ENCODE results near the gene BRPF1. TPM values are rescaled to one million over a fixed set of nuclear protein-coding genes. Genes with fewer than 3 reads are reported as not detected.

Gene BRPF1
- total and polyA plus RNA-seq, 8 donors: 5.8 to 10.8 (median 8.4) TPM

DNA sequence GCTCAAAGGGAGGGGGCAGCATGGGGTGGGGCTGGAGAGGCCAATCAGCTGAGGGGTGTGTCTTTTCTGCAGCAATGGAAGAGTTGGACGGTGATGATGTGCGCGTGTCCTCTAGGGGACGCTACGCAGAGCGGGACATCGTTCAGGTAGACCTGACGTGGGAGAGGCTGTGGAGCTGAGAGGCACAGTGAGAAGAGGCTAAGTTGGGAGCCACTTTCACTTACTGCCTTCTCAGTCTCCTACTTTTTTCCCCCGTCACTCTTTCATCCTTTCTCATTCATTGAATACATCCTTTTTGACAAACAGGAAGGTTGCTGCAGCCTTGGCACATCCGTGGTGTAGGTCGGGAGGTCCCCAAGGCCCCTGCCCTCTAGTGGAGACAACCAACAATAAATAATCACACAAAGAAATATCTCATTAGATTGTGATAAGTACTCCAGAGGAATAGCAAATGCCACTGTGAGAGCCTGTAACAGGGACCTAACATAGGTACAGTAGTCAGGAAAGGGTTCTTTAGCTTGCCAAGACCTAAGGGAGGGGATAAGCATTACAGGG is 4.4 kb upstream of the BRPF1 start:
- Histone ChIP-seq H3K36me3 (no peaks in the 10 kb centered on the region), H3K27ac (no peak overlapping the region), H3K27me3 (no peaks in the 10 kb centered on the region), H3K4me3 (no peak overlapping the region), H3K4me1 (peaks cover 0 to 6% (median 0%) of the 10 kb centered on the region in 3 donors), H3K9me3 (no peaks in the 10 kb centered on the region)
- DNase-seq (no peak), ATAC-seq (no peak), FAIRE-seq (no peak)
- intact Hi-C loops (cut with DNase I): no loop called here
- TF ChIP-seq, protein P1, sequence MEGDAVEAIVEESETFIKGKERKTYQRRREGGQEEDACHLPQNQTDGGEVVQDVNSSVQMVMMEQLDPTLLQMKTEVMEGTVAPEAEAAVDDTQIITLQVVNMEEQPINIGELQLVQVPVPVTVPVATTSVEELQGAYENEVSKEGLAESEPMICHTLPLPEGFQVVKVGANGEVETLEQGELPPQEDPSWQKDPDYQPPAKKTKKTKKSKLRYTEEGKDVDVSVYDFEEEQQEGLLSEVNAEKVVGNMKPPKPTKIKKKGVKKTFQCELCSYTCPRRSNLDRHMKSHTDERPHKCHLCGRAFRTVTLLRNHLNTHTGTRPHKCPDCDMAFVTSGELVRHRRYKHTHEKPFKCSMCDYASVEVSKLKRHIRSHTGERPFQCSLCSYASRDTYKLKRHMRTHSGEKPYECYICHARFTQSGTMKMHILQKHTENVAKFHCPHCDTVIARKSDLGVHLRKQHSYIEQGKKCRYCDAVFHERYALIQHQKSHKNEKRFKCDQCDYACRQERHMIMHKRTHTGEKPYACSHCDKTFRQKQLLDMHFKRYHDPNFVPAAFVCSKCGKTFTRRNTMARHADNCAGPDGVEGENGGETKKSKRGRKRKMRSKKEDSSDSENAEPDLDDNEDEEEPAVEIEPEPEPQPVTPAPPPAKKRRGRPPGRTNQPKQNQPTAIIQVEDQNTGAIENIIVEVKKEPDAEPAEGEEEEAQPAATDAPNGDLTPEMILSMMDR (IDR thresholded peaks at IDR 0.05): peak in 1 of 4 donors; percentile 10
- 8 to 12% methylated on average over 11 of the region's 11 CpGs for WGBS, 2 donors

DNA sequence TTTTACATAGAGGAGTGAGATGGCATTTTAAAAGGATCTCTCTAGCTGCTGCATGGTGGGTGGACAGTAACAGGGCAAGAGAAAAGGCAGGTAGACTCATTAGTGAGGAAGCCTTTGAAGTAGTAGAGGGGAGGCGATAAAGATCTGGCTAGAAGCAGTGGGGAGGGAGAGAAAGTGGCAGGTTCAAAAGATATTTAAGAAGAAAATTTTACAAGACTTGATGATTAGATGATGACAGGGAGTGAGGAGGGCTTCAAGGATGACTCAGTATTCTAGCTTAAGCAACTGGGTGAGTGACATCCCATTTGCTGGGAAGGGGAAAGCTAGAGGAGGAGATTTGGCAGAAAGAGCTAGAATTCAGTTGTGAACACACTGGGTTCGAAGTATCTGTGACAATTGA is 3.8 kb upstream of the BRPF1 start:
- DNase-seq: no peak
- Histone ChIP-seq H3K4me1 (peaks cover 0 to 8% (median 6%) of the 10 kb centered on the region in 3 donors), H3K4me3 (no peak overlapping the region), H3K36me3 (no peaks in the 10 kb centered on the region), H3K27ac (no peak overlapping the region), H3K9me3 (no peaks in the 10 kb centered on the region), H3K27me3 (no peaks in the 10 kb centered on the region)
- intact Hi-C loops (cut with DNase I): no loop called here
- ATAC-seq: no peak
- WGBS, 2 donors: 77 to 91% methylated on average over 2 of the region's 2 CpGs
- TF ChIP-seq, protein P1 (IDR thresholded peaks at IDR 0.05): no peak
- no peak for FAIRE-seq

DNA sequence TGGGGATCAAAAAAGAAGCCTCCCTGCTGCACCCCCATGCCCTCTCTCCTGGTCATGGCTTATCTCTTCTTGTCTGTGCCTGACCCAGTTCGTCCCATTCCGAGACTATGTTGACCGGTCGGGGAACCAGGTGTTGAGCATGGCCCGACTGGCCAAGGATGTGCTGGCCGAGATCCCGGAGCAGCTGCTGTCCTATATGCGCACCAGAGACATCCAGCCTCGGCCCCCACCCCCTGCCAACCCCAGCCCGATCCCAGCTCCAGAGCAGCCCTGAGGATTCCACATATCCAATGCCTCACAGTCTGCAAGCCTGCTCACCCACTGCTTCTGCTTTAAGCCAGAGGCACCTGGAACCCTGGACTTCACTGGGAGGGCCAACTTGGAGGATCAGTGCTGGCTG is 2.1 kb upstream of the BRPF1 start:
- no peak for FAIRE-seq

DNA sequence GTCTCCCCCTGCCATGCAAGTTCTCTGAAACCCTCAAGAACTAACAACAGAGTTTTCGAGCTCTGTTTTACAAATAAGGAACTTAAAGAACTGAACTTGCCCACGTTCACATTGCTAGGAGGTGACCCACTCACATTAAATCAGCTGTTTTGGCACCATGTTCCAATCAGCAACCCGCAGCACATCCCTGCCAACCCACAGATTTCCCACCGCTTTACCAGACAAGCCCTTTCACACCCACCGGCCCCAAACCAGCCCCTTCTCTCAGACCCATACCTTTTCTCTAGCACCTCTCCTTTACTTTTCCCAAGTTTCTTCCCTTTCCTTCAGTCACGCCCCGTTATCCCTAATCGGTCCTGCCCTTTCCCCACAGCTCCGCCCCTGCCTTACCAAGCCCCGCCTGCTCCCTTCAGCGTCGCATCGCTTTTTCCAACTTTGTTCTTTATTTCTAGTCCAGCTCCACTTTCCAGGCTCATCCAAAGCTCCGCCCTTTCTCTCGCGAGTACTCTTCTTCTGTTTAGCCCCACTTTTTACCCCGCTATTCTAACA is 804 bp upstream of the BRPF1 start:
- no peak for FAIRE-seq
- Histone ChIP-seq H3K27me3 (no peaks in the 10 kb centered on the region), H3K4me3 (peak overlapping the region; percentile 28 to 99 (median 60)), H3K36me3 (peaks cover 0 to 3% (median 0%) of the 10 kb centered on the region in 3 donors), H3K27ac (peak overlapping the region; percentile 33 to 99 (median 86)), H3K4me1 (peaks cover 0 to 14% (median 14%) of the 10 kb centered on the region in 3 donors), H3K9me3 (no peaks in the 10 kb centered on the region)
- TF ChIP-seq, protein P1 (IDR thresholded peaks at IDR 0.05): no peak
- intact Hi-C loops (cut with DNase I): no loop called here
- ATAC-seq: peak; percentile 68 to 79 (median 74)
- WGBS, 2 donors: 1% methylated on average over 16 of the region's 17 CpGs
- DNase-seq: peak in 1 of 6 donors; percentile 84

More for the DNA sequence above, 2.1 kb upstream of the BRPF1 start:
- Histone ChIP-seq H3K9me3 (no peaks in the 10 kb centered on the region), H3K27me3 (no peaks in the 10 kb centered on the region), H3K36me3 (no peaks in the 10 kb centered on the region), H3K27ac (no peak overlapping the region), H3K4me3 (no peak overlapping the region), H3K4me1 (peaks cover 0 to 14% (median 14%) of the 10 kb centered on the region in 3 donors)
- intact Hi-C loops (cut with DNase I): no loop called here
- ATAC-seq (no peak), DNase-seq (no peak)
- 64 to 79% methylated on average over 10 of the region's 10 CpGs for WGBS, 2 donors
- TF ChIP-seq, protein P1 (IDR thresholded peaks at IDR 0.05): no peak
